ENCODE data around the gene USP10. TPM values are rescaled to one million over a fixed set of nuclear protein-coding genes. Genes with fewer than 3 reads are reported as not detected.

USP10 gene
- polyA plus RNA-seq, 3 donors: 38.7 to 115 (median 90.9) TPM

GRCh38 chr16:84667600-84668309 is 32.0 kb upstream of the USP10 start:
- no peaks in the 10 kb centered on the region for H3K9me3 ChIP-seq (replicated peaks in 1 of 2; ENCODE audit: control insufficient read depth in 1 of 2, insufficient read depth in 1 of 2, low read length in 2 of 2)
- no peak overlapping the region for H3K27ac ChIP-seq (ENCODE audit: low read depth in 1 of 2, low read length in 2 of 2)
- no peak overlapping the region for H3K4me3 Mint-ChIP-seq
- H4K20me1 ChIP-seq (ENCODE audit: insufficient read depth, low read length): peaks cover 45% of the 10 kb centered on the region
- H3K36me3 ChIP-seq (replicated peaks in 1 of 2; ENCODE audit: control insufficient read depth in 1 of 2, insufficient read depth in 2 of 2, low read length in 2 of 2): peaks cover 35 to 60% of the 10 kb centered on the region in 2 donors
- H3K27ac Mint-ChIP-seq: no peak overlapping the region
- H3K36me3 Mint-ChIP-seq: peaks cover 45 to 54% of the 10 kb centered on the region in 2 donors
- DNase-seq: no peak
- intact Hi-C loops (cut with micrococcal nuclease): no loop called here
- peaks cover 4% of the 10 kb centered on the region for H3K79me2 ChIP-seq (ENCODE audit: insufficient read depth, low read length)
- H3K4me1 Mint-ChIP-seq: peaks cover 6% of the 10 kb centered on the region
- WGBS (ENCODE audit: insufficient coverage): 94% methylated on average over 6 of the region's 16 CpGs
- H3K4me1 ChIP-seq (ENCODE audit: control insufficient read depth in 1 of 2, insufficient read depth in 2 of 2, low read length in 2 of 2): peaks cover 0 to 3% of the 10 kb centered on the region in 2 donors
- no peak overlapping the region for H3K4me3 ChIP-seq (replicated peaks in 1 of 3; ENCODE audit: low read depth in 2 of 3, low read length in 3 of 3)
- no peak overlapping the region for H2AFZ ChIP-seq (ENCODE audit: insufficient read depth, low read depth, low read length, poor library complexity, severe bottlenecking)
- no peaks in the 10 kb centered on the region for H3K27me3 ChIP-seq (ENCODE audit: control insufficient read depth in 2 of 2, insufficient read depth in 2 of 2, low read length in 2 of 2)
- no peak overlapping the region for H3K4me2 ChIP-seq (replicated peaks; ENCODE audit: extremely low read depth, low read length, poor library complexity, severe bottlenecking)
- peaks cover 0 to 9% (median 0%) of the 10 kb centered on the region in 3 donors for H3K27me3 Mint-ChIP-seq (ENCODE audit: low read depth in 3 of 3)
- H3K9me3 Mint-ChIP-seq: no peaks in the 10 kb centered on the region
- TF ChIP-seq CTCF (IDR thresholded peaks at IDR 0.05): no peak
- H3K9ac ChIP-seq (ENCODE audit: insufficient read depth, low read length, poor library complexity, severe bottlenecking): no peak overlapping the region

DNA sequence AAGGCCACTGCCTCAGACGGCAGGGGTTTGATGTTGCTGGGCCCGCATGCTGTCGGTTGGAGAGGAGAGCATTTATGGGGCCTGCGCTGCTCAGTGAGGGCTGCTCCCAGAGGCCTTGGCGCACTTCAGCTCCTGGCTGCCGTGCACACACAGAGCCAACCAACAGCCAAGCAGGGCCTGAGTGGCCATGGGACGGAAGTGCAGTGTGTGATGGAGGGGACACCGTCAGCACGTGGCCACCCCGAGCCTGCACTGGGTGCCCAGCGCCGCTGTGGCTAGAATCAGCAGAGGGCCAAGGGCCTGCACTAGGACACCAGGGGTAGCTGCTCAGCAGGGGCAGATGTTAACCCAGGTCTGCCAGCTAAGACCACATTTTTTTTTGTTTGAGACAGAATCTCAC is 29.7 kb upstream of the USP10 start:
- intact Hi-C loops (cut with micrococcal nuclease): loop anchor here in 1 of 2 donors (10.0 kb wide), 1 partner anchor 305 kb away; no protein-coding TSS in a partner anchor

More for the DNA sequence above, 29.7 kb upstream of the USP10 start:
- peaks cover 0 to 11% (median 0%) of the 10 kb centered on the region in 3 donors for H3K27me3 Mint-ChIP-seq (ENCODE audit: low read depth in 3 of 3)
- Histone ChIP-seq H3K4me2 (replicated peaks; ENCODE audit: extremely low read depth, low read length, poor library complexity, severe bottlenecking) (no peak overlapping the region), H4K20me1 (ENCODE audit: insufficient read depth, low read length) (peaks cover 25% of the 10 kb centered on the region), H3K27me3 (ENCODE audit: control insufficient read depth in 2 of 2, insufficient read depth in 2 of 2, low read length in 2 of 2) (no peaks in the 10 kb centered on the region), H2AFZ (ENCODE audit: insufficient read depth, low read depth, low read length, poor library complexity, severe bottlenecking) (no peak overlapping the region), H3K4me1 (ENCODE audit: control insufficient read depth in 1 of 2, insufficient read depth in 2 of 2, low read length in 2 of 2) (peaks cover 4 to 12% of the 10 kb centered on the region in 2 donors), H3K4me3 (replicated peaks in 1 of 3; ENCODE audit: low read depth in 2 of 3, low read length in 3 of 3) (no peak overlapping the region), H3K9me3 (replicated peaks in 1 of 2; ENCODE audit: control insufficient read depth in 1 of 2, insufficient read depth in 1 of 2, low read length in 2 of 2) (no peaks in the 10 kb centered on the region), H3K79me2 (ENCODE audit: insufficient read depth, low read length) (peaks cover 4% of the 10 kb centered on the region), H3K27ac (ENCODE audit: low read depth in 1 of 2, low read length in 2 of 2) (no peak overlapping the region), H3K9ac (ENCODE audit: insufficient read depth, low read length, poor library complexity, severe bottlenecking) (no peak overlapping the region), H3K36me3 (replicated peaks in 1 of 2; ENCODE audit: control insufficient read depth in 1 of 2, insufficient read depth in 2 of 2, low read length in 2 of 2) (peaks cover 13 to 37% of the 10 kb centered on the region in 2 donors)
- 94% methylated on average over 8 of the region's 12 CpGs for WGBS (ENCODE audit: insufficient coverage)
- H3K9me3 Mint-ChIP-seq: no peaks in the 10 kb centered on the region
- H3K36me3 Mint-ChIP-seq: peaks cover 24 to 34% of the 10 kb centered on the region in 2 donors
- no peak for DNase-seq
- no peak for TF ChIP-seq CTCF (IDR thresholded peaks at IDR 0.05)
- H3K4me1 Mint-ChIP-seq: peaks cover 16% of the 10 kb centered on the region
- H3K4me3 Mint-ChIP-seq: no peak overlapping the region
- H3K27ac Mint-ChIP-seq: no peak overlapping the region
